Retinal pigment epithelial cell (primary cell): Measurements from ENCODE around the gene PRAMEF12.

Experiments used
- DNase-seq: peaks from one replicate; pipeline ENCODE4 v3.0.0-alpha.2; 2010; ENCODE audit warnings: low read depth
- H3K4me3 ChIP-seq: 2 replicates; pipeline ENCODE4 v1.5.1; 2011; ENCODE audit warnings: mild to moderate bottlenecking, low read length, control low read depth, moderate library complexity
- TF ChIP-seq, protein P1 (sequence below): conservative IDR thresholded peaks from 2 replicates; pipeline ENCODE4 v1.5.1; 2011; ENCODE audit warnings: low read depth, low read length, control low read depth, inconsistent platforms

The PRAMEF12 gene

GRCh38 chr1:12770620-12771019 lies 2.9 kb upstream of the PRAMEF12 start:
- TF ChIP-seq, protein P1, sequence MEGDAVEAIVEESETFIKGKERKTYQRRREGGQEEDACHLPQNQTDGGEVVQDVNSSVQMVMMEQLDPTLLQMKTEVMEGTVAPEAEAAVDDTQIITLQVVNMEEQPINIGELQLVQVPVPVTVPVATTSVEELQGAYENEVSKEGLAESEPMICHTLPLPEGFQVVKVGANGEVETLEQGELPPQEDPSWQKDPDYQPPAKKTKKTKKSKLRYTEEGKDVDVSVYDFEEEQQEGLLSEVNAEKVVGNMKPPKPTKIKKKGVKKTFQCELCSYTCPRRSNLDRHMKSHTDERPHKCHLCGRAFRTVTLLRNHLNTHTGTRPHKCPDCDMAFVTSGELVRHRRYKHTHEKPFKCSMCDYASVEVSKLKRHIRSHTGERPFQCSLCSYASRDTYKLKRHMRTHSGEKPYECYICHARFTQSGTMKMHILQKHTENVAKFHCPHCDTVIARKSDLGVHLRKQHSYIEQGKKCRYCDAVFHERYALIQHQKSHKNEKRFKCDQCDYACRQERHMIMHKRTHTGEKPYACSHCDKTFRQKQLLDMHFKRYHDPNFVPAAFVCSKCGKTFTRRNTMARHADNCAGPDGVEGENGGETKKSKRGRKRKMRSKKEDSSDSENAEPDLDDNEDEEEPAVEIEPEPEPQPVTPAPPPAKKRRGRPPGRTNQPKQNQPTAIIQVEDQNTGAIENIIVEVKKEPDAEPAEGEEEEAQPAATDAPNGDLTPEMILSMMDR, result no peak
- H3K4me3 ChIP-seq, result no peak overlapping the region
- no peak for DNase-seq

DNA sequence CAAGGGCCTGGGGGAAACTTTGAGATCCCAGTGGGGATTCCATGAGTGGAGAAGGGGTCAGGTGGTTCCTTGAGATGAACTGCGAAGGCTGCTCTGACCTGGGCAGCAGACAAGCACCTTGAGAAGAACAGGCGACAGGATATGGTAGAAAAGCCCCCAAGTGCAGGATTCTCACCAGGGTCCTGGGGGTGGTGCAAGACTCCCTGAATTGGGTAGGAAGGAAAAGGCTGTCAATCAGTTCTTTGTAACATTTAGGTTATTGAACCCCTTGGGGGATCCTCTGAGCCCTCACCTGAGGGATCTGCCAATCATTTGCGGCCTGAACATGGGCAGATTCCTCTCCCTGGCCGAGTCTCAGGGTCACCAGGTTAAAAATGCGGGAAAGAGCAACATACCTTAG lies 2.4 kb upstream of the PRAMEF12 start:
- no peak overlapping the region for H3K4me3 ChIP-seq
- no peak for DNase-seq
- TF ChIP-seq, protein P1, result no peak

- no peak overlapping the region for H3K4me3 ChIP-seq
- no peak for DNase-seq
- TF ChIP-seq, protein P1, result no peak
Observed at GRCh38 chr1:12772520-12772919, 1.0 kb upstream of the PRAMEF12 start.

DNA sequence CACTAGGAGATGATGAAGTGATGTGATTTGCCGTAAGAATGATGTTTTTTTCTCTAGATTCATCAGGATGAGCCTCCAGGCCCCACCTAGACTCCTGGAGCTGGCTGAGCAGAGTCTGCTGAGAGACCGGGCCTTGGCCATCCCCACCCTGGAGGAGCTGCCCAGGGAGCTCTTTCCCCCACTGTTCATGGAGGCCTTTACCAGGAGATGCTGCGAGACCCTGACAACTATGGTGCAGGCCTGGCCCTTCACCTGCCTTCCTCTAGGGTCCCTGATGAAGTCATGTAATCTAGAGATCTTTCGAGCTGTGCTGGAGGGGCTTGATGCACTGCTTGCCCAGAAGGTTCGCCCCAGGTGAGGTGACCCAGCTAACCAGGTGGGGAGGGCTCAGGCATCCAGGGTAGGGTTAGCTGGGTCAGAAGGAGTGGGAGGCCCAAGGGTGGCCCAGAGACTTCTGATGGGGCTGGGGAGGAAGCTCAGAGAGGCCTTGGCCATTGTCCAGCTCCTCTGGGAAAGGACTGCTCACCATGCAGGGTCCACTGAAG lies 1.3 kb downstream of the PRAMEF12 start:
- DNase-seq, result no peak

GRCh38 chr1:12775443-12775842 lies 1.9 kb downstream of the PRAMEF12 start:
- DNase-seq, result no peak
- TF ChIP-seq, protein P1, result no peak
- no peak overlapping the region for H3K4me3 ChIP-seq

More for the DNA sequence above, 1.3 kb downstream of the PRAMEF12 start:
- no peak overlapping the region for H3K4me3 ChIP-seq
- TF ChIP-seq, protein P1, result no peak

DNA sequence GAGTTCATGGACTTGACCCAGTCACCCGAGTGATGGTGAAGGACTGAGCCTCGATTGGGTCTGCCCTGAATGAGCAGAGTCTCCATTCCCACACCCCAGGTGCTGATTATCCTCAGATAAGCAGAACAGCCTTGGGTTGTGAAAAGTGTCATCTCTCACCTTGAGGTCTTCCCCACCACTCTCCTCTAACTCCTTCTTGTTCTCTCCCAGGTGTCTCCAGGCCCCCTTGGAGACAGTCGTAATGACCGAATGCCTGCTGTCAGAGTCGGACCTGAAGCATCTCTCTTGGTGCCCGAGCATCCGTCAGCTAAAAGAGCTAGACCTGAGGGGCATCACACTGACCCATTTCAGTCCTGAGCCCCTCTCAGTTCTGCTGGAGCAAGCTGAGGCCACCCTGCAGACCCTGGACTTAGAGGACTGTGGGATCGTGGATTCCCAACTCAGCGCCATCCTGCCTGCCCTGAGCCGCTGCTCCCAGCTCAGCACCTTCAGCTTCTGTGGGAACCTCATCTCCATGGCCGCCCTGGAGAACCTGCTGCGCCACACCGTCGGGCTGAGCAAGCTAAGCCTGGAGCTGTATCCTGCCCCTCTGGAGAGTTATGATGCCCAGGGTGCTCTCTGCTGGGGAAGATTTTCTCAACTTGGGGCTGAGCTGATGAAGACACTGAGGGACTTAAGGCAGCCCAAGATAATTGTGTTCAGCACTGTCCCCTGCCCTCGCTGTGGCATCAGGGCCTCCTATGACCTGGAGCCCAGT lies 3.4 kb downstream of the PRAMEF12 start:
- TF ChIP-seq, protein P1, result no peak
- H3K4me3 ChIP-seq, result no peak overlapping the region

DNA sequence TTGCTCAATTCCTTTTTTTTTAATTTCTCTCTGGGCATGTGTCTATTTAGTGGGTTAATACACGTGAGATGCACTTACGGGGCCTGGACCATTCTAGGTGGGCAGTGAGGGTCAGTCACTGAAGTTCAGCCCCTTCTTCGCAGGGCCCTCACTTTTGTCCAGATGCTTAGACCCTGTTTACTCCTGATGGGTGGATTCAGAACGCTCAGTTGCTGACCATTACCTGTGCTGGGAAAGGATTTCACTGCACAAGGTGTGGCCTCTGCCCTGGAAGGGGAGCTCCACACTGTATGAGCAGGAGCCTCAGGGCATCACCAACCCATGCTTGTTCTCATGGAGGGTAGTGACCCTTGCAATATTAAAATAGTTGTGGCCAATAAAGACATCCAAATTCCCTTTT lies 4.5 kb downstream of the PRAMEF12 start:
- TF ChIP-seq, protein P1, result no peak
- H3K4me3 ChIP-seq, result no peak overlapping the region
- DNase-seq, result no peak

More for the DNA sequence above, 3.4 kb downstream of the PRAMEF12 start:
- no peak for DNase-seq
